Epidermal melanocyte (primary cell): ENCODE data around the gene COPB2.
A peak's percentile ranks its signal among the peaks of the same experiment; 100 is the strongest.

Source experiments
- DNase-seq: peaks from one replicate; pipeline ENCODE4 v3.0.0; 2011; ENCODE audit warnings: low spot score; ENCODE audit not compliant: insufficient read length

Gene COPB2

GRCh38 chr3:139328356-139328755 is 61.1 kb downstream of the COPB2 start:
- no peak for DNase-seq

GRCh38 chr3:139327861-139328260 is 61.6 kb downstream of the COPB2 start:
- DNase-seq: no peak

- DNase-seq: no peak
Measured at GRCh38 chr3:139327231-139327630, 62.2 kb downstream of the COPB2 start.

GRCh38 chr3:139326707-139327106 is 62.7 kb downstream of the COPB2 start:
- no peak for DNase-seq

- DNase-seq: no peak
Measured at GRCh38 chr3:139326131-139326530, 63.3 kb downstream of the COPB2 start.

GRCh38 chr3:139325551-139325950 is 63.9 kb downstream of the COPB2 start:
- no peak for DNase-seq

GRCh38 chr3:139324456-139324855 is 65.0 kb downstream of the COPB2 start:
- no peak for DNase-seq

- no peak for DNase-seq
Measured at GRCh38 chr3:139323146-139323545, 66.3 kb downstream of the COPB2 start.

GRCh38 chr3:139322346-139322745 is 67.1 kb downstream of the COPB2 start:
- DNase-seq: no peak

GRCh38 chr3:139320551-139321309 is 68.7 kb downstream of the COPB2 start:
- no peak for DNase-seq

GRCh38 chr3:139319428-139320402 is 69.7 kb downstream of the COPB2 start:
- no peak for DNase-seq

GRCh38 chr3:139318826-139319225 is 70.6 kb downstream of the COPB2 start:
- no peak for DNase-seq

GRCh38 chr3:139318431-139318816 is 71.0 kb downstream of the COPB2 start:
- no peak for DNase-seq

GRCh38 chr3:139317660-139318430 is 71.6 kb downstream of the COPB2 start:
- DNase-seq: no peak

- no peak for DNase-seq
Measured at GRCh38 chr3:139317215-139317614, 72.2 kb downstream of the COPB2 start.

- no peak for DNase-seq
Measured at GRCh38 chr3:139313921-139314320, 75.5 kb downstream of the COPB2 start.

GRCh38 chr3:139312959-139313358 is 76.5 kb downstream of the COPB2 start:
- DNase-seq: no peak

GRCh38 chr3:139312416-139312815 is 77.0 kb downstream of the COPB2 start:
- no peak for DNase-seq

- DNase-seq: no peak
Measured at GRCh38 chr3:139311557-139311956, 77.9 kb downstream of the COPB2 start.

- DNase-seq: peak; percentile 33
Measured at GRCh38 chr3:139310474-139310933, 78.9 kb downstream of the COPB2 start.

GRCh38 chr3:139309880-139310279 is 79.6 kb downstream of the COPB2 start:
- DNase-seq: no peak
